HEK293 (cell line): ENCODE data around the gene TNFAIP8L3.

Source experiments
- CTCF ChIA-PET: fragments of 350-600 bp; formaldehyde crosslinking; extraction: SDS; loops from one replicate; lab custom pipeline; 2021; ENCODE audit warnings: antibody characterized with exemption; lab: Yijun Ruan, JAX
- POLR2A ChIA-PET: fragments of 300-600 bp; formaldehyde crosslinking; extraction: SDS; loops from one replicate; lab custom pipeline; 2020; ENCODE audit warnings: antibody characterized with exemption, inconsistent platforms; lab: Yijun Ruan, JAX
- H3K27ac ChIP-seq: fragments of 200-500 bp; sonication (Bioruptor generic); 2 replicates; pipeline ENCODE4 v1.5.1; 2014; ENCODE audit warnings: low read depth, low read length, control low read depth, inconsistent platforms; ENCODE audit errors: extremely low read depth
- H3K36me3 ChIP-seq, 2 experiments: fragments of 200-500 bp in 1 of 2; sonication (Bioruptor generic) in 1 of 2; 1 replicate in 1 of 2; 2 replicates in 1 of 2; pipeline ENCODE4 v1.5.1; 2014 to 2017; ENCODE audit warnings: inconsistent platforms in 2 of 2, low read length in 2 of 2; ENCODE audit not compliant: control insufficient read depth in 2 of 2, insufficient read depth in 1 of 2
- H3K4me1 ChIP-seq: fragments of 200-500 bp; sonication (Bioruptor generic); 2 replicates; pipeline ENCODE4 v1.5.1; 2014; ENCODE audit warnings: mild to moderate bottlenecking, low read length, inconsistent platforms; ENCODE audit not compliant: control insufficient read depth, insufficient read depth
- H3K4me3 ChIP-seq: 2 replicates; pipeline ENCODE4 v1.5.1; 2011; ENCODE audit warnings: low read depth, mild to moderate bottlenecking, control low read depth, low read length, moderate library complexity
- H3K9me3 ChIP-seq: fragments of 200-500 bp; sonication (Bioruptor generic); 2 replicates; pipeline ENCODE4 v1.5.1; 2014; ENCODE audit warnings: low read depth, low read length, inconsistent platforms; ENCODE audit not compliant: control insufficient read depth, insufficient read depth
- BCL11A ChIP-seq: fragments of 450-650 bp; formaldehyde crosslinking; IDR thresholded peaks from 2 replicates; pipeline ENCODE4 v1.5.1; 2016; ENCODE audit warnings: low read depth, missing biosample characterization, missing genetic modification characterization
- KLF1 ChIP-seq: fragments of 450-650 bp; formaldehyde crosslinking; IDR thresholded peaks from 2 replicates; pipeline ENCODE4 v1.5.1; 2016; ENCODE audit warnings: missing biosample characterization, missing genetic modification characterization
- SCRT2 ChIP-seq: fragments of 450-650 bp; formaldehyde crosslinking; IDR thresholded peaks from 2 replicates; pipeline ENCODE4 v1.5.1; 2016; ENCODE audit warnings: missing biosample characterization, missing genetic modification characterization
- ZFP37 ChIP-seq: fragments of 450-650 bp; formaldehyde crosslinking; IDR thresholded peaks from 2 replicates; pipeline ENCODE4 v1.5.1; 2016; ENCODE audit warnings: missing biosample characterization, missing genetic modification characterization
- ZFP69B ChIP-seq: fragments of 450-650 bp; formaldehyde crosslinking; IDR thresholded peaks from 2 replicates; pipeline ENCODE4 v1.5.1; 2016; ENCODE audit warnings: missing biosample characterization, missing genetic modification characterization
- ZNF24 ChIP-seq: fragments of 450-650 bp; formaldehyde crosslinking; IDR thresholded peaks from 2 replicates; pipeline ENCODE4 v1.5.1; 2016; ENCODE audit warnings: missing biosample characterization, missing genetic modification characterization
- ZNF280D ChIP-seq: fragments of 450-650 bp; formaldehyde crosslinking; IDR thresholded peaks from 2 replicates; pipeline ENCODE4 v1.5.1; 2016; ENCODE audit warnings: missing biosample characterization, missing genetic modification characterization
- ZNF626 ChIP-seq: fragments of 450-650 bp; sonication (Bioruptor Pico); formaldehyde crosslinking; IDR thresholded peaks from 2 replicates; pipeline ENCODE4 v1.5.1; 2018; ENCODE audit warnings: missing biosample characterization, missing genetic modification characterization, inconsistent platforms
- ZNF629 ChIP-seq: fragments of 450-650 bp; formaldehyde crosslinking; IDR thresholded peaks from 2 replicates; pipeline ENCODE4 v1.5.1; 2017; ENCODE audit warnings: missing biosample characterization, missing genetic modification characterization
- ZNF701 ChIP-seq: fragments of 450-650 bp; formaldehyde crosslinking; IDR thresholded peaks from 2 replicates; pipeline ENCODE4 v1.5.1; 2016; ENCODE audit warnings: missing biosample characterization, missing genetic modification characterization
- ZNF830 ChIP-seq: fragments of 450-650 bp; IDR thresholded peaks from 2 replicates; pipeline ENCODE4 v1.5.0; 2018; ENCODE audit warnings: missing biosample characterization, missing genetic modification characterization, low read depth, mild to moderate bottlenecking, moderate library complexity
- TF ChIP-seq, protein P1 (sequence below): fragments of 450-650 bp; formaldehyde crosslinking; IDR thresholded peaks from 2 replicates; pipeline ENCODE4 v1.5.1; 2016; ENCODE audit warnings: missing biosample characterization, missing genetic modification characterization
- TF ChIP-seq, protein P2 (sequence below): fragments of 450-650 bp; formaldehyde crosslinking; IDR thresholded peaks from 2 replicates; pipeline ENCODE4 v1.5.1; 2017; ENCODE audit warnings: missing biosample characterization, missing genetic modification characterization

The TNFAIP8L3 gene

GRCh38 chr15:51110171-51110570, 15.5 kb upstream of the TNFAIP8L3 start:
- TF ChIP-seq KLF1 (tag by site-specific recombination) (peak; percentile 83), ZNF830 (tag by site-specific recombination) (no peak)
- ChIA-PET CTCF (interaction anchor here (0.5 kb wide), 1 partner anchor 15 kb away, joined by 4 read pairs; no protein-coding TSS in a partner anchor), POLR2A (no interaction called here)
- H3K4me1 ChIP-seq, result no peaks in the 10 kb centered on the region
- no peak overlapping the region for H3K4me3 ChIP-seq
- no peaks in the 10 kb centered on the region for H3K9me3 ChIP-seq
- no peak overlapping the region for H3K27ac ChIP-seq
- H3K36me3 ChIP-seq, result no peaks in the 10 kb centered on the region

- Histone ChIP-seq H3K4me1 (no peaks in the 10 kb centered on the region), H3K27ac (no peak overlapping the region), H3K4me3 (no peak overlapping the region), H3K9me3 (no peaks in the 10 kb centered on the region), H3K36me3 (no peaks in the 10 kb centered on the region)
- TF ChIP-seq ZNF280D (no peak), BCL11A (tag by site-specific recombination) (no peak), ZNF626 (tag by site-specific recombination) (no peak), SCRT2 (tag by site-specific recombination) (no peak), ZFP69B (tag by site-specific recombination) (no peak), ZFP37 (tag by site-specific recombination) (no peak), ZNF24 (tag by site-specific recombination) (no peak)
- TF ChIP-seq, protein P1, sequence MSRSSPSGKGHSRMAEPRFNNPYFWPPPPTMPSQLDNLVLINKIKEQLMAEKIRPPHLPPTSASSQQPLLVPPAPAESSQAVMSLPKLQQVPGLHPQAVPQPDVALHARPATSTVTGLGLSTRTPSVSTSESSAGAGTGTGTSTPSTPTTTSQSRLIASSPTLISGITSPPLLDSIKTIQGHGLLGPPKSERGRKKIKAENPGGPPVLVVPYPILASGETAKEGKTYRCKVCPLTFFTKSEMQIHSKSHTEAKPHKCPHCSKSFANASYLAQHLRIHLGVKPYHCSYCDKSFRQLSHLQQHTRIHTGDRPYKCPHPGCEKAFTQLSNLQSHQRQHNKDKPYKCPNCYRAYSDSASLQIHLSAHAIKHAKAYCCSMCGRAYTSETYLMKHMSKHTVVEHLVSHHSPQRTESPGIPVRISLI (tag by site-specific recombination), result no peak
- TF ChIP-seq, protein P2, sequence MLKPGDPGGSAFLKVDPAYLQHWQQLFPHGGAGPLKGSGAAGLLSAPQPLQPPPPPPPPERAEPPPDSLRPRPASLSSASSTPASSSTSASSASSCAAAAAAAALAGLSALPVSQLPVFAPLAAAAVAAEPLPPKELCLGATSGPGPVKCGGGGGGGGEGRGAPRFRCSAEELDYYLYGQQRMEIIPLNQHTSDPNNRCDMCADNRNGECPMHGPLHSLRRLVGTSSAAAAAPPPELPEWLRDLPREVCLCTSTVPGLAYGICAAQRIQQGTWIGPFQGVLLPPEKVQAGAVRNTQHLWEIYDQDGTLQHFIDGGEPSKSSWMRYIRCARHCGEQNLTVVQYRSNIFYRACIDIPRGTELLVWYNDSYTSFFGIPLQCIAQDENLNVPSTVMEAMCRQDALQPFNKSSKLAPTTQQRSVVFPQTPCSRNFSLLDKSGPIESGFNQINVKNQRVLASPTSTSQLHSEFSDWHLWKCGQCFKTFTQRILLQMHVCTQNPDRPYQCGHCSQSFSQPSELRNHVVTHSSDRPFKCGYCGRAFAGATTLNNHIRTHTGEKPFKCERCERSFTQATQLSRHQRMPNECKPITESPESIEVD (tag by site-specific recombination), result no peak
- POLR2A ChIA-PET, result no interaction called here
- CTCF ChIA-PET, result interaction anchor here (1.6 kb wide), 1 partner anchor 24 kb away, joined by 4 read pairs; no protein-coding TSS in a partner anchor
Measured at GRCh38 chr15:51108933-51109550, 14.3 kb upstream of the TNFAIP8L3 start.

GRCh38 chr15:51107612-51108011, 12.9 kb upstream of the TNFAIP8L3 start:
- Histone ChIP-seq H3K4me1 (0 out of 2 replicates have a peak, but pooled peaks cover 3% of the 10 kb centered on the region), H3K4me3 (no peak overlapping the region), H3K27ac (no peak overlapping the region), H3K36me3 (no peaks in the 10 kb centered on the region), H3K9me3 (no peaks in the 10 kb centered on the region)
- POLR2A ChIA-PET, result no interaction called here
- CTCF ChIA-PET, result no interaction called here
- TF ChIP-seq ZNF701 (tag by site-specific recombination) (no peak), ZNF629 (tag by site-specific recombination) (no peak)
